NB4 (cell line): Measurements from ENCODE around the gene WDR37.

ENCODE experiments used
- CTCF ChIP-seq: IDR thresholded peaks from one replicate; pipeline ENCODE4 v1.5.1; 2012; ENCODE audit warnings: low read depth, low read length
- TF ChIP-seq, protein P1 (sequence below): IDR thresholded peaks from 2 replicates; pipeline ENCODE4 v1.6.1; 2011; ENCODE audit warnings: low read depth, low read length

DNA sequence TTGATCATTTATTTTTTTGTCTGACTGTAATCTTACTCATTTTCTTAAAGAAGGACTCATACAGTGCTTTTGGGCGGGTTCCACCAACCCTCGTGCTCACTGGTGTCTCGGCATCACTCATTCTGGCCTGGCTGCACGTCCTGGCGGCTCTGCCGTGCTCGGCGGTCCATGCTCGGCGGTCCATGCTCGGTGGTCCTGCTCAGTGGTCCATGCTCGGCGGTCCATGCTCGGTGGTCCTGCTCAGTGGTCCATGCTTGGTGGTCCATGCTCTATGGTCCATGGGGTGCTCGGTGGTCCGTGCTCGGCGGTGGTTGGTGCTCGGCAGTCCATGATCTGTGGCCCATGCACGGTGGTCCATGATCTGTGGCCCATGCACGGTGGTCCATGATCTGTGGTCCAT lies 72.5 kb downstream of the WDR37 start:
- no peak for TF ChIP-seq CTCF
- TF ChIP-seq, protein P1, sequence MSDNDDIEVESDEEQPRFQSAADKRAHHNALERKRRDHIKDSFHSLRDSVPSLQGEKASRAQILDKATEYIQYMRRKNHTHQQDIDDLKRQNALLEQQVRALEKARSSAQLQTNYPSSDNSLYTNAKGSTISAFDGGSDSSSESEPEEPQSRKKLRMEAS = no peak
